ENCODE results near the gene PCDHGC4. TPM values are rescaled to one million over a fixed set of nuclear protein-coding genes. Genes with fewer than 3 reads are reported as not detected.

Gene PCDHGC4
- total RNA-seq, 2 donors from 2014 or later: 3.8 to 4.1 TPM

DNA sequence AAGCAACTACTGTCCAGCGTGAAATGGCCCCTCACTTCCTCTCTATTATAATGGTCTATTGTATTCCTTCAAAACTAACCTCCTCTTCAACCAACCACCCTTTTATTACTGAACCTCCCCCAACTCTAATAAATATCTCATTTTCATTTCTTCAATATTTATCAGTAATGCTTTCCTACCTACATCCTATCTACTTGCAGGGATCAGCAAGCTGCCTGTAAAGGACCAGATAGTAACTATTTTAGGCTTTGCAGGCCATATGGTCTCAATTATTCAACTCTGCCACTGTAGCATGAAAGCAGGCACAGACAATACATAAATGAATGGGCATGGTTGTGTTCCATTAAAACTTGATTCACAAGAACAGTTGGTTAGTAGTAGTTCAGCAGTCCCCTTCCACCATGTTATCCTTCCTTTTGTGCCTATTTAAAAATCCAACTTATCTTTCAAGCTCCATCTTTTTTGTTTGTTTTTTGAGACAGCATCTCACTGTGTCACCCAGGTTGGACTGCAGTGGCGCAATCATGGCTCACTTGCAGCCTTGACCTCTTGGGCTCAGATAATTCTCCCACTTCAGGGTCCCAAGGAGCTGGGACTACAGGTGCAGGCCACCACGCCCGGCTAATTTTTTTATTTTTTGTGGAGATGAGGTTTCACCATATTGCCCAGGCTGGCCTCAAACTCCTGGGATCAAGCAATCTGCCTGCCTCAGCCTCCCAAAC is 49.8 kb downstream of the PCDHGC4 start:
- Histone ChIP-seq H3K36me3 (no peaks in the 10 kb centered on the region), H3K9me3 (no peaks in the 10 kb centered on the region), H3K27me3 (replicated peaks; ENCODE audit: insufficient read depth) (no peaks in the 10 kb centered on the region), H3K27ac (no peak overlapping the region), H3K4me1 (replicated peaks) (no peaks in the 10 kb centered on the region), H3K4me3 (no peak overlapping the region)
- TF ChIP-seq CTCF (IDR thresholded peaks at IDR 0.05) (no peak), POLR2AphosphoS5 (IDR thresholded peaks at IDR 0.05) (no peak), POLR2A (IDR thresholded peaks at IDR 0.05) (no peak)
- 97% methylated on average over 4 of the region's 4 CpGs for WGBS
- intact Hi-C loops (cut with DNase I): no loop called here
- no peak for DNase-seq (ENCODE audit: low spot score)

Other genes with a start within 250 kb of the PCDHGC4 start
- 10 to 100 TPM in 1 of 2 donors, under 1 TPM in 1; 0.82 to 12.4 TPM for gene PCDHB15, start 239.6 kb upstream of the PCDHGC4 start, total RNA-seq
- gene SLC25A2, start 181.0 kb upstream of the PCDHGC4 start, total RNA-seq: 1 to 10 TPM in 1 of 2 donors, under 1 TPM in 1; 0.23 to 4.4 TPM
- 10 to 100 TPM; 59.3 to 85.9 TPM for gene TAF7, start 164.2 kb upstream of the PCDHGC4 start, total RNA-seq
- 1 to 10 TPM in 1 of 2 donors, under 1 TPM in 1; 0.64 to 4.8 TPM for gene PCDHGA1, start 154.5 kb upstream of the PCDHGC4 start, total RNA-seq
- gene PCDHGA2, start 146.3 kb upstream of the PCDHGC4 start, total RNA-seq: 10 to 100 TPM in 1 of 2 donors, 1 to 10 TPM in 1; 2.4 to 19.7 TPM
- 10 to 100 TPM in 1 of 2 donors, 1 to 10 TPM in 1; 1.3 to 18.2 TPM for gene PCDHGA3, start 141.2 kb upstream of the PCDHGC4 start, total RNA-seq
- 1 to 10 TPM; 3.9 to 6.5 TPM for gene PCDHGB1, start 134.9 kb upstream of the PCDHGC4 start, total RNA-seq
- gene PCDHGA4, start 130.0 kb upstream of the PCDHGC4 start, total RNA-seq: 10 to 100 TPM in 1 of 2 donors, 1 to 10 TPM in 1; 2.5 to 10.5 TPM
- gene PCDHGB2, start 125.0 kb upstream of the PCDHGC4 start, total RNA-seq: 10 to 100 TPM in 1 of 2 donors, 1 to 10 TPM in 1; 5.3 to 10.5 TPM
- gene PCDHGA5, start 120.9 kb upstream of the PCDHGC4 start, total RNA-seq: 1 to 10 TPM; 4.1 to 4.8 TPM
- 1 to 10 TPM; 3.1 to 7.7 TPM for gene PCDHGB3, start 114.8 kb upstream of the PCDHGC4 start, total RNA-seq
- 1 to 10 TPM; 2.0 to 8.4 TPM for gene PCDHGA6, start 111.1 kb upstream of the PCDHGC4 start, total RNA-seq
- gene PCDHGA7, start 102.3 kb upstream of the PCDHGC4 start, total RNA-seq: 1 to 10 TPM; 4.1 to 8.2 TPM
- 1 to 10 TPM; 6.7 to 9.9 TPM for gene PCDHGB4, start 97.3 kb upstream of the PCDHGC4 start, total RNA-seq
- 1 to 10 TPM; 1.1 to 4.2 TPM for gene PCDHGA8, start 92.4 kb upstream of the PCDHGC4 start, total RNA-seq
- 10 to 100 TPM in 1 of 2 donors, 1 to 10 TPM in 1; 7.9 to 24.5 TPM for gene PCDHGB5, start 87.1 kb upstream of the PCDHGC4 start, total RNA-seq
- gene PCDHGA9, start 82.3 kb upstream of the PCDHGC4 start, total RNA-seq: 1 to 10 TPM; 3.9 to 7.7 TPM
- gene PCDHGB6, start 77.0 kb upstream of the PCDHGC4 start, total RNA-seq: 10 to 100 TPM in 1 of 2 donors, 1 to 10 TPM in 1; 5.2 to 11.0 TPM
- gene PCDHGA10, start 72.0 kb upstream of the PCDHGC4 start, total RNA-seq: 10 to 100 TPM in 1 of 2 donors, 1 to 10 TPM in 1; 6.7 to 11.1 TPM
- gene PCDHGB7, start 67.4 kb upstream of the PCDHGC4 start, total RNA-seq: 10 to 100 TPM in 1 of 2 donors, 1 to 10 TPM in 1; 7.0 to 14.6 TPM
- gene PCDHGA11, start 64.0 kb upstream of the PCDHGC4 start, total RNA-seq: 1 to 10 TPM; 2.9 to 3.4 TPM
- 1 to 10 TPM; 3.8 to 6.8 TPM for gene PCDHGA12, start 54.5 kb upstream of the PCDHGC4 start, total RNA-seq
- 10 to 100 TPM; 27.6 to 55.3 TPM for gene PCDHGC3, start 9.1 kb upstream of the PCDHGC4 start, total RNA-seq
- 1 to 10 TPM in 1 of 2 donors, under 1 TPM in 1; 0.96 to 2.7 TPM for gene PCDHGC5, start 4.1 kb downstream of the PCDHGC4 start, total RNA-seq
- 10 to 100 TPM; 34.8 to 57.7 TPM for gene DIAPH1, start 134.0 kb downstream of the PCDHGC4 start, total RNA-seq
- gene HDAC3, start 151.8 kb downstream of the PCDHGC4 start, total RNA-seq: 10 to 100 TPM; 54.9 to 74.6 TPM
- gene RELL2, start 152.0 kb downstream of the PCDHGC4 start, total RNA-seq: 1 to 10 TPM; 3.9 to 7.2 TPM
- 10 to 100 TPM; 24.9 to 30.2 TPM for gene FCHSD1, start 166.4 kb downstream of the PCDHGC4 start, total RNA-seq
- gene ARAP3, start 197.2 kb downstream of the PCDHGC4 start, total RNA-seq: 1 to 10 TPM; 4.0 to 8.4 TPM